GM23338 (cell line): Measurements from ENCODE around the gene HJURP. TPM values are rescaled to one million over a fixed set of nuclear protein-coding genes. Genes with fewer than 3 reads are reported as not detected.

ENCODE experiments used
- ATAC-seq: fragments of 200-7000 bp; cut with Tn5 transposase; 3 replicates; pipeline ENCODE4 v1.9.1; 2020
- DNase-seq: peaks from one replicate; pipeline ENCODE4 v3.0.0-alpha.2; 2015; ENCODE audit warnings: low spot score
- H2AFZ ChIP-seq: fragments of 200-600 bp; sonication (generic); 2 replicates; pipeline ENCODE4 v1.8.0; 2016; ENCODE audit warnings: antibody characterized with exemption, mild to moderate bottlenecking, moderate library complexity
- H3F3A ChIP-seq: fragments of 200-600 bp; sonication (generic); replicated peaks from 2 replicates; pipeline ENCODE4 v1.8.0; 2017; ENCODE audit warnings: antibody characterized with exemption, mixed run types, low read depth
- H3K27ac ChIP-seq: fragments of 200-600 bp; sonication (generic); 2 replicates; pipeline ENCODE4 v1.6.1; 2016; ENCODE audit warnings: low read depth
- H3K27me3 ChIP-seq: fragments of 200-600 bp; sonication (generic); 2 replicates; pipeline ENCODE4 v1.8.0; 2016; ENCODE audit warnings: mild to moderate bottlenecking, mixed run types, moderate library complexity; ENCODE audit not compliant: insufficient read depth
- H3K36me3 ChIP-seq: fragments of 200-600 bp; sonication (generic); 2 replicates; pipeline ENCODE4 v1.8.0; 2016; ENCODE audit warnings: mild to moderate bottlenecking; ENCODE audit not compliant: insufficient read depth
- H3K4me1 ChIP-seq: fragments of 200-600 bp; sonication (generic); 2 replicates; pipeline ENCODE4 v1.8.0; 2016; ENCODE audit warnings: mild to moderate bottlenecking, moderate library complexity; ENCODE audit not compliant: insufficient read depth
- H3K4me2 ChIP-seq: fragments of 200-600 bp; sonication (generic); 2 replicates; pipeline ENCODE4 v1.7.1; 2017; ENCODE audit warnings: mixed run types
- H3K4me3 ChIP-seq: fragments of 200-600 bp; sonication (generic); 2 replicates; pipeline ENCODE4 v1.6.1; 2016; ENCODE audit warnings: mixed run types
- H3K79me2 ChIP-seq: fragments of 200-600 bp; sonication (generic); replicated peaks from 2 replicates; pipeline ENCODE4 v1.8.0; 2017; ENCODE audit warnings: mild to moderate bottlenecking; ENCODE audit not compliant: insufficient read depth
- H3K9me2 ChIP-seq: fragments of 200-600 bp; sonication (generic); 2 replicates; pipeline ENCODE4 v1.8.0; 2017; ENCODE audit not compliant: insufficient read depth
- H4K20me1 ChIP-seq: fragments of 200-600 bp; sonication (generic); replicated peaks from 2 replicates; pipeline ENCODE4 v1.8.0; 2017; ENCODE audit warnings: mild to moderate bottlenecking; ENCODE audit not compliant: insufficient read depth
- H3K27ac Mint-ChIP-seq: 2 replicates; pipeline ENCODE4 v1.8.0; 2020; ENCODE audit warnings: inconsistent platforms, mild to moderate bottlenecking, moderate library complexity, mixed read lengths
- H3K27me3 Mint-ChIP-seq: 3 replicates; pipeline ENCODE4 v1.8.0; 2022; ENCODE audit warnings: low read depth, mild to moderate bottlenecking, moderate library complexity, mixed read lengths, inconsistent platforms; ENCODE audit not compliant: insufficient read depth, poor library complexity
- H3K36me3 Mint-ChIP-seq: 3 replicates; pipeline ENCODE4 v1.8.0; 2021; ENCODE audit warnings: low read depth, mild to moderate bottlenecking, inconsistent platforms, moderate library complexity, mixed read lengths
- H3K4me1 Mint-ChIP-seq: 3 replicates; pipeline ENCODE4 v1.8.0; 2020; ENCODE audit warnings: mild to moderate bottlenecking, inconsistent platforms, mixed read lengths
- H3K4me3 Mint-ChIP-seq: 3 replicates; pipeline ENCODE4 v1.8.0; 2021; ENCODE audit warnings: moderate library complexity, mild to moderate bottlenecking, inconsistent platforms, mixed read lengths
- H3K9me3 Mint-ChIP-seq: 3 replicates; pipeline ENCODE4 v1.8.0; 2020; ENCODE audit warnings: moderate library complexity, mild to moderate bottlenecking, inconsistent platforms, mixed read lengths
- CREB1 ChIP-seq: fragments of 250-450 bp; sonication (Bioruptor Pico); IDR thresholded peaks from 2 replicates; pipeline ENCODE4 v1.5.0; 2020; ENCODE audit warnings: low read depth, mild to moderate bottlenecking, moderate library complexity
- CTCF ChIP-seq, 2 experiments: fragments of 200-600 bp in 1 of 2; sonication (generic) in 1 of 2; conservative IDR thresholded peaks; 2 replicates each; pipeline versions ENCODE4 v1.5.1 to v1.6.1; 2016 to 2017; ENCODE audit warnings: antibody characterized with exemption in 2 of 2, low read depth in 2 of 2, mild to moderate bottlenecking in 2 of 2, moderate library complexity in 1 of 2
- POLR2AphosphoS5 ChIP-seq: IDR thresholded peaks from 2 replicates; pipeline ENCODE4 v1.6.1; 2016; ENCODE audit warnings: antibody characterized with exemption, low read depth
- ZNF331 ChIP-seq: fragments of 250-450 bp; sonication (Bioruptor Pico); IDR thresholded peaks from 2 replicates; pipeline ENCODE4 v1.5.0; 2020; ENCODE audit warnings: low read depth, mild to moderate bottlenecking, moderate library complexity
- ZNF462 ChIP-seq: fragments of 250-450 bp; sonication (Bioruptor Pico); IDR thresholded peaks from 2 replicates; pipeline ENCODE4 v1.5.0; 2020; ENCODE audit warnings: mild to moderate bottlenecking, moderate library complexity
- polyA plus RNA-seq: library from polyadenylated mRNA; unstranded; fragments of >200 nt; fragmentation: Nextera tagmentation; extraction: Ambion mirVana; gene quantifications from 2 replicates; pipeline ENCODE4 v1.2.1, GENCODE V29; 2016
- total RNA-seq: library from RNA; depleted of rRNA; stranded (reverse); fragments of >200 nt; shearing (Covaris generic); gene quantifications from 2 replicates; pipeline ENCODE4 v1.2.3, GENCODE V29; 2014

HJURP gene
- total and polyA plus RNA-seq, 2 experiments from 2014 or later, result 42.9 to 49.2 TPM

- TF ChIP-seq ZNF462 (CRISPR knock-in tag) (no peak), ZNF331 (CRISPR knock-in tag) (no peak)
Observed at GRCh38 chr2:233794128-233794658, 60.1 kb downstream of the HJURP start (continued).

- DNase-seq (no peak), ATAC-seq (no peak)
- Histone ChIP-seq H3K9me2 (no peaks in the 10 kb centered on the region), H3K4me2 (no peak overlapping the region), H3K27me3 (no peaks in the 10 kb centered on the region), H3K36me3 (no peaks in the 10 kb centered on the region), H4K20me1 (no peaks in the 10 kb centered on the region), H3K4me1 (no peaks in the 10 kb centered on the region), H3K4me3 (no peak overlapping the region), H3K27ac (no peak overlapping the region), H2AFZ (no peak overlapping the region), H3K79me2 (no peaks in the 10 kb centered on the region), H3F3A (no peaks in the 10 kb centered on the region)
- Mint-ChIP-seq H3K27ac (no peak overlapping the region), H3K4me3 (no peak overlapping the region), H3K27me3 (peaks cover 11% of the 10 kb centered on the region), H3K36me3 (no peaks in the 10 kb centered on the region; the same call in 1 of the 3 replicates), H3K4me1 (no peaks in the 10 kb centered on the region; the same call in 2 of the 3 replicates), H3K9me3 (peaks cover 16% of the 10 kb centered on the region)
- no peak for TF ChIP-seq CREB1 (CRISPR knock-in tag)
- TF ChIP-seq POLR2AphosphoS5, result no peak
- TF ChIP-seq CTCF (conservative IDR thresholded peaks at IDR 0.05; ENCODE audit: low read depth in 2 of 2), result no peak
- no peak for TF ChIP-seq ZNF462 (CRISPR knock-in tag)
Observed at GRCh38 chr2:233793465-233794127, 60.7 kb downstream of the HJURP start.
